NAMALWA (cell line): Measurements from ENCODE around the gene MR1.

Experiments used
- DNase-seq: peaks from one replicate; pipeline ENCODE4 v3.0.0-alpha.2; 2015; ENCODE audit warnings: low spot score

Gene MR1

GRCh38 chr1:181107711-181108110, 73.9 kb downstream of the MR1 start:
- no peak for DNase-seq

- no peak for DNase-seq
Observed at GRCh38 chr1:181108304-181108867, 74.6 kb downstream of the MR1 start.

- DNase-seq = no peak
Observed at GRCh38 chr1:181110013-181110412, 76.2 kb downstream of the MR1 start.
